ENCODE data around the gene CST6. TPM values are rescaled to one million over a fixed set of nuclear protein-coding genes. Genes with fewer than 3 reads are reported as not detected.
"Not testable (repeated sequence)": the region's sequence is repeated elsewhere in the genome, so short reads cannot be mapped to it uniquely, and the experiment has no call there.

The CST6 gene
- total RNA-seq, 2 donors from 2014 or later = 0.91 to 2.6 TPM

DNA sequence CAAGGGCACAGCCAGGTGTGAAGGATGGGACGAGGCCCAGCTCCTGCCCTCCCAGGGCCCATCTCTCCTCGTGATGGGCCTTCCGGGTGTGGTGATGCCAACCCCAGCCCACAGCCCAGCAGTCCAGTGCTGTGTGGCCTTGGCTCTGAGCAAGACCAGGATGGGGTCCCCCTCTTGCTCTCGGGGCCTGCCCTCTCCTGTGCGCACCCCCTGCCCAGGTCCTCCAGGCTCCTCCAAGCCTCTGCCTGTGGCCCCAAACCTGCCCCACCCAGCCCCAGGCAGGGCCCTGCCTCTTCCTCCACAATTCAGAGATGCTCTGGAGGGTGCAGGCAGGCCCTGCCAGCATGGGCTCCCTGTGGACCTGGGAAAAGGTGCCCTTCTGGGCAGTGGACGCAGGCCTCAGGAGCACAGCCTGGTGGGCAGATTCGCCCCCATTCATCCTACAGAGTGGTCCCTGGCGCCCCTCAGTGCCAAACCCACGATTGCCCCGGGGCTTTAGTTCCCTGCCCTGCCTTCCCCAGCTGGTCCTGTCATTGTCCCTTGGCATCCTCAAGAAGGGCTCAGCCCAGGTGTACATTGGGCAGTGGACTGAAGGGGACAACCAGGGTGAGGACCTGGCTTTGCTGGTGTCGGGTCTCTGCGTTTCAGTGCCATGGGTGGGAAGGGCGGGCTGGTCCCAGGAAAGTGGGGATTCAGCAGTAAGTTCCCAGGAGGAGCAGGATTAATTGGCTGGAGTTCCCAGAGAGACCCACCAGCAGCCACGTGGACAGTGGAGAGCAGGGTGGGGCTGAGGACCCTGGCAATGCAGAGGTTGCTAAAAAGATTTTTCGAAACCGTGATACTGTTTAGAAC lies 29.6 kb upstream of the CST6 start:
- intact Hi-C loops (cut with DNase I) = loop anchor here (10.0 kb wide), 2 partner anchors 207 to 277 kb away; no protein-coding TSS in a partner anchor
- ATAC-seq (peak in 1 of 2 donors; percentile 12), DNase-seq (no peak)

DNA sequence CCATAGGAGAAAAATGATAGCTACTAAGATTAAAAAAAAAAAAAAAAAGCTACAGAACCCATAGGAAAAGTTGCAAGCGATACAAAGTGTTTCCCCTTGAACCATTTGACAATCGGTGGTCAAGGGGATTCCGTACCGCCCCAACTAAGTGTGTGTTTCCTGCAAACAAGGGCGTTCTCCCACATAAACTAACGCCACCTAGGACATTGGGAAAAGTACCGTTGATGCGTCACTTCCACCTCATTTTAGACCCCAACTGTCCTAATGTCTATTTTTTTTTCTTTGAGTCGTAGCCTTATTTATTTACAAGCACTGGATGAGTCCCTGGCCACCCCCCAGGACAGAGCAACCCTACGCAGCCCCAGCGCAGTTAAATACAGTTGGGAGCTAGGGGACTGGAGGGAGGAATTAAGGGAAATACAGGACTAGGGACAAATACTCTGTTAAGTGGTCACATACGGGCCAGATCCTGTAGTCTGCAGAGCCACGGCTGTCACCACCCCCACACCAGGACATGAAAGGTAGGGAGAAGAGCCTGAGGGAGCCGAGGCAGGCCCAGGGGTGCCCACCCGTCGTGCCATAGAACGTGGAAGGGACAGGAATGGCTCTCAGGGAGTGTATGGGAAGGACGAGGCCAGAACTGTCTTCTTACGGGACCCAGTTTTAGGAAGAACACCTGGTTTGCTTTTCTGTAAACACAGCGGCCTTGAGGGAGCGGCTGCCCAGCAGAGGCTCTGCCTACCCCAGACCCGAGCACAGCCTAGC lies 28.8 kb upstream of the CST6 start:
- ATAC-seq = no peak
- intact Hi-C loops (cut with DNase I) = loop anchor here (10.0 kb wide), 2 partner anchors 208 to 278 kb away; no protein-coding TSS in a partner anchor
- no peak for DNase-seq

DNA sequence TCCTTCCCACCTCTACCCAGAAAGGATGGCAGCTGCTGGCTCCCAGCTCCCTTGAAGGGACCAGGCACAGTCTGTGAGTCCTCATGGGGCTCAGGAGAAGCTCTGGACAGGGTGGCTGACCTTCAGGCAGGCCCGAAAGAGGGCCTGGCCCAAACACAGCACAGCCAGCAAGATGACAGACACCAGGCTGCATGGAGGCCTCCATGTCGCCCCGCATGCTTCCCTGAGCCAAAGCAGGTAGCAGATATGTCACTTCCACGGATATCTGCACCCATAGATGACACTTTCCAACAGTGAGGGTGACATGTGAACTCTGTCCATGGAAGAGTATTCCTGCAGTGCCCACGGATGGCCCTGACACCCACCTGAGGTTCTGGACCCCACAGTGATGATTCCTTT lies 28.2 kb upstream of the CST6 start:
- ATAC-seq (no peak), DNase-seq (no peak)
- intact Hi-C loops (cut with DNase I) = loop anchor here (10.0 kb wide), 2 partner anchors 209 to 279 kb away; no protein-coding TSS in a partner anchor

DNA sequence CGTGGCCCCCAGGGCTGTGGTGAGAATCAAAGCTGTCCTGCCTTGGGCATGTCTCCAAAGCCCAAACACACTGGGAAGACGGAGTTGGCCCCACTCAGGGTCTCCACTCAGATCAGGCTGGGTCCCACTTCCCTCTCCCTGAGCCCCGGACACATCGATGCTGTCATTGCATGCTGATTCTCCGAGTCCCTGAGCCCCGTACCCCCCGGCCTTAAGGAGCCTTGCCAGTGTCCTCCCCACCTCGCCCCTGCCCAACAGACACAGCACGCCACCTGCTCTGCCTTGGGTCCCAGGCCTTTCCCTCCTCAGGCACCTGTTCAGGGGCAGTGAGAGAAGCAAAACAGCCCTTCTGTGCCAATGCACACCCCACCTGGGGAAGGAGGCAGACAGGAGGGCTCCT lies 24.5 kb upstream of the CST6 start:
- ATAC-seq (no peak), DNase-seq (peak; percentile 13)
- intact Hi-C loops (cut with DNase I) = loop anchor here (5.0 to 10.0 kb wide), 4 partner anchors 105 to 283 kb away; no protein-coding TSS in a partner anchor

DNA sequence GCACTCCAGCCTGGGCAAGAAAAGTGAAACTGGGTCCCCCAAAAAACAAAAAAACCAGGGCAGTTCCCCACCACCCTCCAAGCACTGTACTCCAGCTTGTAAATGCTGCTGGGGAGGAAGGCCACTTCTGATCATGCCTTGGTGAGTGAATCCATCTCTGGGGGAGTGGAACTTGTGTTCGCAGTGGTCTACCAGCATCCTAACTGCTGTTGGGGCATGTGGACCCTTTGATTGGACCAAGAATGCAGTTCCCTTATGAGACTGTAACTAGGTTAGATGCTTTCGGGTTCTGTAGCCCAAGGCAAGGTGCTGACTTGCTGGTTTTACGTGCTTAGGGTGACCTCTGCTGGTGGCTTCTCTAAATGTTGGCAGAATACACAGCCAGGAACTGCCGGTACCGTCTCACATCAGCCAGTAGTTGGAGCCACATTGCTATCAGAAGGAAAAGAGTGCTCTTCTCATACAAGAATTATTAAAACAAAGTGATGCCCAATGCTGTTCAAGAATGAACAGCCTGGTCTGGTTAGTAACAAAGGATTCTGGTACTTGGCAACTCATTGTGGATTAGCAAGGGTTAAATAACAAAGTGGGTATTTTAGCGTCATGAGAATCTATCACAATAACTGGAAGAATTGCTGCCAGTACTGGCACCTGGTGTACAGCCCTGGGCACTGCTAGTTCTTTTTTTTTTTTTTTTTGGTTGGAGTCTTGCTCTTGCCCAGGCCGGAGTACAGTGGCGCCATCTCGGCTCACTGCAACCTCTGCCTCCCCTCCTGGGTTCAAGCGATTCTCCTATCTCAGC lies 22.8 kb upstream of the CST6 start:
- ATAC-seq (peak; percentile 98 to 99), DNase-seq (peak; percentile 89)
- intact Hi-C loops (cut with DNase I) = loop anchor here (2.0 to 10.0 kb wide), 5 partner anchors 104 to 284 kb away; no protein-coding TSS in a partner anchor

DNA sequence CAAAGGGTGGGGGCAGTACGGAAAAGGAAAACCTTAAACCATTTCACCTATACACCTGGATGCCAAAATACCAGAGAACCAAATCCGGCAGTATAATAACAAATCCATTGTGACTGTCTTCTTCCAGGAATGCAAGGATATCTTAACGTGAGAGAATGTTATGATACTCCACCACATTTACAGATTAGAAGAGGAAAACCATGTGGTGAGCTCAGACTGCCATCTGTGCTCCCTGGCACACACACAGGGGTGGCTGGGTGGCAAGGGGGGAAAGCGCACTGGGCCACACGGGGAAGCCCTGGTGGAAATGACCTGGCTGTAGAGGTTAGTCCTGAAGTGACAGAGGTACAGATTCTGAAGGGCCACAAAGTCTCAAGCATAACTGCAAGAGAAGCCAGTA lies 19.8 kb upstream of the CST6 start:
- DNase-seq (no peak), ATAC-seq (no peak)
- intact Hi-C loops (cut with DNase I) = no loop called here

DNA sequence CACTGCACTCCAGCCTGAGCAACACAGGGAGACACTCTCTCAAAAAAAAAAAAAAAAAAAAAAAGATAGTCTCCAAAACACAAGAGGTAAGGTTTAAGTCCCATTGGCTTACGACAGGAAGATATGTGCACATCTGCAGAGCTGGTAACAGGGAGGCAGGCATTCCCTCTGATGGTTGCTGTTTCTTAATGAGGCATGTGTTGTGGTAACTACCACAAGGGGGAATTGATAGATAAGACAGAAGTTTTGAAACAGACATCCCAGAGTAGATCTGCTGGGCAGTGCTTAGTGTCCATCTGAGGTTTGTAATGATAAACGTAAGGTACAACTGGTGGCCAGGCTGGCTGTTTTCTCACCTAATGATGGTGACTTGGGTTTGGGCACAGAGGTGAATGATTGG lies 14.5 kb upstream of the CST6 start:
- ATAC-seq = no peak
- DNase-seq = no peak
- intact Hi-C loops (cut with DNase I) = no loop called here

DNA sequence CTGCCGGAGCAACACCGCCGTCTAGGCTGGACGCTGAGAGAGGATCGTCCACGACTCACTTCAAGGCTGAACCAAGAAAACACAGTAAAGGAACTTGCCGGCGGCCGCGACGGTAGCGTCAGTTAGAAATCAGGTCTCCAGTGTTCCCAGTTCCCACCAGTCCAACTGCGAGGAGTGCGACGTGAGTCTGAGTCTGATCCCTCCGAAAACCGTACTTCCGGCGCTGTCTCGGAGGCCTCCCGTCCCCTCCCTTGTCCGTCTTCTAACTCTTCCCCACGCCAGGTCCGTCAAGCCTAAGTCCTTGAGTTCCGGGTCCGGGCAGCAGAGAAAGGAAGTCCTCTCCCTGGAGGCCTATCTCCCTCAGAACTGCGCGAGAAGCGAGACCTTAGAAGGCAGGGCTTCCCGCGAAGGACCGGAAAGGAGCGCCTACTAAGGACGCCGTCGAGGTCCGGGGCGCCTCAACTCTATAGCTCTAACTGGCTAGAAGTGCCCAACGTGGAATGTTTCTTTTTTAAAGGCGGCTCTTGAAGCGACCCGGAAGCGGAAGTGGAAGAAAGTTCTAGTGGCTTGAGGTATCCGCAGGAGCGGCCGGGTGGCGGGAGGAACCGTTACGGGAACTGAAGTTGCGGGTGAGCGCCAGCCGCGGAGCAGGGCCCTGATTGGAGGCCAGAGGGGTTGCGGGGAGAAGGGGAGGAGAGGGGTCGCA lies 9.7 kb upstream of the CST6 start, which contains the start of the genes BANF1 and EIF1AD:
Gene BANF1, plus strand, starts transcription at position 562 of the 706 bp plus-strand sequence. CDS start 748 bp downstream, outside the sequence.
Gene EIF1AD, minus strand, starts transcription at position 216 of the 706 bp plus-strand sequence. CDS start 1,768 bp downstream, outside the sequence.
- DNase-seq (peak; percentile 93), ATAC-seq (peak; percentile 92 to 93)
- intact Hi-C loops (cut with DNase I) = no loop called here

DNA sequence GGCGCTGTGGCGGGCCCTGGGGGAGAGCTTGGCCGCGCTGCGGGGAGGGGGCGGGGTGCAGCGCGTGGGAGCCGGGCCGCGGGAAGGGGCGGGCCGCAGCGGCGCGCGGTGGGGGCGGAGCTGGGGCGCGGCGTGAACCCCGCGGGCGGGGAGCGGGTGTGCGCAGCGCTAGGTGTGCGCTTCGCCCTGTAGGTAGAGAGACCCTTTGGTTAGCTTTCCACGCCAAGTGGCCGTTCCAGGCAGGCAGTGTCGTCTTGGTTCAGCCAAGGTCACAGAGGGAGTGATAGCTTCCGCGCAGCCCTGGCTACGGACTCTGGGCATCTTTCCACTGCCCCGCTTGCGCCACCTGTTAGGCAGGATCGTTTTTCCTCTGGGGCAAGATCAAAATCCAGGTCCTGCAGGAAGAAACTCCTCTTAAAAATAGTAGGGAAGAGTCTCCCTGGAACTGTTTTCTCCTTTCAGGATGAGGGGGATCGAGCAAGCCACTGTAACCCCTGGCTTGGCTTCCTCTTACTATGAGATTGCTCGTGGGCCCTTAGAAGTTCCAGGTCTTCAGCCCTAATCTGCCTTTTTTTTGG lies 9.1 kb upstream of the CST6 start:
- intact Hi-C loops (cut with DNase I) = no loop called here
- DNase-seq = peak; percentile 67
- peak; percentile 87 to 90 for ATAC-seq

DNA sequence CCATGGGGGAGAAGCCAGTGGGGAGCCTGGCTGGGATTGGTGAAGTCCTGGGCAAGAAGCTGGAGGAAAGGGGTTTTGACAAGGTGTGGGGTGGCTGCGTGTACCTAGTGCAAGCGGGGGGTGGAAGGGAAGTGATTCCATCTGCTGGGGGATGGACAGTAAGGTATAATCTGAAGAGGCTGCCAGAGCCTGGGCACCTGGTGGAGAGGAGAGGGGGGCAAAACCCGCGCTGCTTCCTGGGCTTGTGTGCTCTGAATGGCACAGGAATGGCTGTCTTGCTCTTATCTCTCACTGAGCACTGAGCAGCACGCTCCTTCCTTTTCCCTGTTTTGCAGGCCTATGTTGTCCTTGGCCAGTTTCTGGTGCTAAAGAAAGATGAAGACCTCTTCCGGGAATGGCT lies 8.5 kb upstream of the CST6 start:
- no peak for DNase-seq
- no peak for ATAC-seq
- intact Hi-C loops (cut with DNase I) = no loop called here

DNA sequence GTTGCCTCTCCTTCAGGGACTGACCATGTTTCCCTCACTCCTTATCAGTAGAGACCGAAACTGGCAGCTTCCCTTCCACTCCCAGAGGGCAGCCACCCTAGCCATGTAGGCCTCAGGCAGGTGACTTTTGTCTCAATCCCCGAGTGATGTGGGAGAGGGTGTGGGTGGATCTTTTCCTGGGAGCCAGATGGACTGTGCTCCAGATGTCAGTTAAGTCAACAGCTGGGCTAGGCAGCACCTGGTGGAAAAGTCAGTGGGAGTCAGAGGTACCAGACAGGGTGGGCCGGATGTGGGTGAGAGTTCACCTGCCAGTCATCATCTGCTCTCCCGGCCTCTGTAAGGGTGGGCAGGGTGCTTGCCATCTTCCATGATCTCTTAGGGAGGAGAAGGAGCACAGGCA lies 7.6 kb upstream of the CST6 start:
- DNase-seq (no peak), ATAC-seq (no peak)
- intact Hi-C loops (cut with DNase I) = no loop called here

DNA sequence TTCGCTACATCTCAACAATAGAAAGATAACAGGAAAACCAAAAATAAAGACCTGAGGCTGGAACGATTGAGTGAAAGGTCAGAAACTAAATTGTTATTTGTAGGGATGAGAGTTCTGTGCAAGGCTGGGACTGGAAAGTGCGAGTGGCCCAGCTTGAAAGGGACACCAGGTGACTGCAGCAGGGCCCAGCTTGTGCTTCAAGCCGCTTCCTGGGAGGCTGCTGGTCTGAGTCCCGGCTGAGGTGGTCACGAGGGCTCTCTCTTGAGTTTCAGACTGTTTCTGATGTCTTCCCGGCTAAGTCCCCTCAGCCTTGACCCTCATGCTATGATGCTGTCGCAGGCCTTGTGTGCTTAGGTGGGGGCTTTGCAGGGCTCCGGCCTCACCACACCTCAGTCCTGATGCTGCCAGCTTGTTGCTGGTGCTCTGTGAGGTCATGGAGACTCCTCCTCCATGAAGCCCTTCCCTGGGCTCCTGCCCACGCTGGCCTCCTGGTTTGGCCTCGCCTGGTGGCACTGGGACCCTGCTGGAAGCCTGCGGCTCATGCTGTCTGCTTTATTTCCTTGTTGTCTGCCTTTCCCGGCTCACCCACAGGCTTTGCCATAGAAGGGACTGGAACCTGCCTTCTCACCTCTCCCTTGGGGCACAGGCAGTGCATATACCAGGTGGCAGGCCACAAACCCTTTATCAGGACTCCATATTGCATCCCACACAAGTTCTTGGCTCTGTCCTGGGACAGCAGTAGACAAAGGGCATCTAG lies 5.5 kb upstream of the CST6 start:
- peak; percentile 2 for DNase-seq
- no peak for ATAC-seq
- intact Hi-C loops (cut with DNase I) = no loop called here

DNA sequence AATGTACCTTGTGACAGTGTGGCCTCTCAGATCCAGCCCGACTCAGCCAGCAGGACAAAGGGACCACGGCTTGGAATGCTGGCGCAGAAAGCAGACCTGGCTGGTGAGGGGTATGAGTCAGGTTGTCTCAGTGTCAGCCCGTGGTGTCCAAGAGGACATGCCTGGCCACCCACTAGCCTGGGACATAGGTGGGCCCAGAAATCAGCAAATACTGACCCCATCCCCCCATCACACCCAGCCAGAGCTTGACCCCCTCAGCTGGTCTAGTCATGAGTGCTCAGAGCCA lies 5.0 kb upstream of the CST6 start:
- ATAC-seq (no peak), DNase-seq (no peak)
- intact Hi-C loops (cut with DNase I) = no loop called here

DNA sequence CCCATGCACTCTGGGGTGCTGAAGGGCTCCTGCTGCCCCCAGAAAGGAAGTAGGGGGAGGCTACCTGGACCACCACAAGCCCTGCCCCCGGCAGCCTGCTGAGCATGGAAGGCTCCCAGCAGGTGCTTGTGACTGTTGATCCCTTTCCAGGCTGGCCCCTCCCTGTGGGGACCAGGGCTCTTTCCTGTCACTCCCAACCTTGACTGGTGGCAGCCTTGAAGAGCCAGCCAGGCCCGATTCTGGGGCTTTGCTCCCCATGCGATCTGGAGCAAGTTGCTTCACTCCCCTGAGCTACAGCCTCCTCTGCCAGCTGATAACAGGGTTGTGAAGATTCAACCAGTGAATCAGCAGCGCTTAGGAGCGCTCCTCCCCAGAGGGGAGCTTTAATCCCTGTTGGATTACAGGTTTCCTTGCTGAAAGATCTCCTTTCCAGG lies 4.6 kb upstream of the CST6 start:
- peak in 1 of 2 donors; percentile 33 for ATAC-seq
- DNase-seq = no peak
- intact Hi-C loops (cut with DNase I) = no loop called here

DNA sequence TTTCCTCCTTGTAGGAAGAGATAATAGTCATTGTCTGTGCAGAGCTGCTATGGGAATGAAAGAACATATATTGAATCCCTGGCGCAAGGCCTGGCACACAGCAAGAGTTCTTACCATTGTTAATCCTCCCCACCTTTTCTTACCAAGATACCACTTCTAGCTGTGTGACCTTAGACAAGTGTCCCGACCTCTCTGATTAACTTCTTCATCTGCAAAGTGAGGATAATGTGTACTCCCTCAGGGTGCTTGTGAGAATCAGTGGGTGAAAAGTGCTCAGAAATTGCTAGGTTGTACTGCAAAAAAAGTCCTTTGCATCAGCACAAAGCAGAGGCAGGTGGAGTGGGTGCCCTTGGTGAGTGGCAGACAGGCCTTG lies 3.7 kb upstream of the CST6 start:
- intact Hi-C loops (cut with DNase I) = no loop called here
- ATAC-seq (no peak), DNase-seq (no peak)

DNA sequence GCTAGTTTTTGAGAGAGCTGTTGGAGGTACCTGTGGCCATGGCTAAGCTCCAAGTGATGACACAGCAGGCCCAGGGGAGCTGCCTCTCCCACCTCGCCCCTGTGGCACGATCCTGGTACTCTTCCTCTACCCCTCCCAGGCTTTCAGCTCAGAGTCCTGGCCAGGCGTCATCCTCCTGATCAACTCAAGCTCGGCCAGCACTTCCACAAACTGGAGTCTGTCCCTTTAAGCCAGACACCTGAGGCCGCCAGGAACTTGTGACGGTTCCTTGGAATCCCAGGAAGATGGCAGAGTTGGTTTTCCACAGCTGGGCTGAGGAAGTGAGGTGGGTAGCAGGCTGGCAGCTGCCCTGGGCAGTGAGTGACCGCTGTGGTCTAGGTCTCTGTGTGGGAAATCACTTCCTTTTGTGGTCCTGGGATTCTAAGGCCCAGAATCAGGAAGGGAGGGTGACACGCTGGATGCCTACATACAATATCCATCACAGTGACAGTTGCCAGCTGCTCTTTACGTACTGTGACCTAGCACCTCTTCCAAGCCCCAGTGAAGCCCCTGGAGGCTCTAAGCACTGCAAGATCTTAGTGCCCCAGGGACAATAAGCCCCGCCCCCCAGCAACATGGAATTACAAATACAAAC lies 3.2 kb upstream of the CST6 start:
- intact Hi-C loops (cut with DNase I) = no loop called here
- no peak for DNase-seq
- no peak for ATAC-seq

DNA sequence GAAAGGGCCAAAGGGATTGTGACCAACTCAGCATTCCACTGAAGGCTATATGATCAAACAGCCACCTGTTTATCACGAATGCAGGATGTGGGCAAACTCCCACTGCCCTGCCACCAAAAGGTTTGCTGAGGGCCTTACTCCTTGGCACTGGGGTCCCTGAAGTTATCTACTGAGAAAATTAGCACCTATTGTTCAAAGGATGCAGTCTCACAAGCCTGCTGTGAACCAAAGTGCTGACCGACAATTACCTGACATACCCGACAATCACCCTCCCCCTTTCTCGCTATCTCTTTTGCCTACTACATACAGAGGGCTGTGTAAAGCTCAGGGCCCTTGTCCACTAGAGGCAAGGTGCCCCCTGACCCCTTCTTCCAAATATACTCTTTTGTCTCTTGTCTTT lies 1.8 kb upstream of the CST6 start:
- intact Hi-C loops (cut with DNase I); DNase-seq; ATAC-seq: not testable (repeated sequence)

Measured in left cardiac atrium (tissue), 4 donors.